GM23338 (cell line): Measurements from ENCODE around the gene SAMHD1. TPM values are rescaled to one million over a fixed set of nuclear protein-coding genes. Genes with fewer than 3 reads are reported as not detected.

Experiments
- ATAC-seq: fragments of 200-7000 bp; cut with Tn5 transposase; 3 replicates; pipeline ENCODE4 v1.9.1; 2020
- DNase-seq: peaks from one replicate; pipeline ENCODE4 v3.0.0-alpha.2; 2015; ENCODE audit warnings: low spot score
- H2AFZ ChIP-seq: fragments of 200-600 bp; sonication (generic); 2 replicates; pipeline ENCODE4 v1.8.0; 2016; ENCODE audit warnings: antibody characterized with exemption, mild to moderate bottlenecking, moderate library complexity
- H3F3A ChIP-seq: fragments of 200-600 bp; sonication (generic); replicated peaks from 2 replicates; pipeline ENCODE4 v1.8.0; 2017; ENCODE audit warnings: antibody characterized with exemption, mixed run types, low read depth
- H3K27ac ChIP-seq: fragments of 200-600 bp; sonication (generic); 2 replicates; pipeline ENCODE4 v1.6.1; 2016; ENCODE audit warnings: low read depth
- H3K27me3 ChIP-seq: fragments of 200-600 bp; sonication (generic); 2 replicates; pipeline ENCODE4 v1.8.0; 2016; ENCODE audit warnings: mild to moderate bottlenecking, mixed run types, moderate library complexity; ENCODE audit not compliant: insufficient read depth
- H3K36me3 ChIP-seq: fragments of 200-600 bp; sonication (generic); 2 replicates; pipeline ENCODE4 v1.8.0; 2016; ENCODE audit warnings: mild to moderate bottlenecking; ENCODE audit not compliant: insufficient read depth
- H3K4me1 ChIP-seq: fragments of 200-600 bp; sonication (generic); 2 replicates; pipeline ENCODE4 v1.8.0; 2016; ENCODE audit warnings: mild to moderate bottlenecking, moderate library complexity; ENCODE audit not compliant: insufficient read depth
- H3K4me2 ChIP-seq: fragments of 200-600 bp; sonication (generic); 2 replicates; pipeline ENCODE4 v1.7.1; 2017; ENCODE audit warnings: mixed run types
- H3K4me3 ChIP-seq: fragments of 200-600 bp; sonication (generic); 2 replicates; pipeline ENCODE4 v1.6.1; 2016; ENCODE audit warnings: mixed run types
- H3K79me2 ChIP-seq: fragments of 200-600 bp; sonication (generic); replicated peaks from 2 replicates; pipeline ENCODE4 v1.8.0; 2017; ENCODE audit warnings: mild to moderate bottlenecking; ENCODE audit not compliant: insufficient read depth
- H3K9me2 ChIP-seq: fragments of 200-600 bp; sonication (generic); 2 replicates; pipeline ENCODE4 v1.8.0; 2017; ENCODE audit not compliant: insufficient read depth
- H4K20me1 ChIP-seq: fragments of 200-600 bp; sonication (generic); replicated peaks from 2 replicates; pipeline ENCODE4 v1.8.0; 2017; ENCODE audit warnings: mild to moderate bottlenecking; ENCODE audit not compliant: insufficient read depth
- H3K27ac Mint-ChIP-seq: 2 replicates; pipeline ENCODE4 v1.8.0; 2020; ENCODE audit warnings: inconsistent platforms, mild to moderate bottlenecking, moderate library complexity, mixed read lengths
- H3K27me3 Mint-ChIP-seq: 3 replicates; pipeline ENCODE4 v1.8.0; 2022; ENCODE audit warnings: low read depth, mild to moderate bottlenecking, moderate library complexity, mixed read lengths, inconsistent platforms; ENCODE audit not compliant: insufficient read depth, poor library complexity
- H3K36me3 Mint-ChIP-seq: 3 replicates; pipeline ENCODE4 v1.8.0; 2021; ENCODE audit warnings: low read depth, mild to moderate bottlenecking, inconsistent platforms, moderate library complexity, mixed read lengths
- H3K4me1 Mint-ChIP-seq: 3 replicates; pipeline ENCODE4 v1.8.0; 2020; ENCODE audit warnings: mild to moderate bottlenecking, inconsistent platforms, mixed read lengths
- H3K4me3 Mint-ChIP-seq: 3 replicates; pipeline ENCODE4 v1.8.0; 2021; ENCODE audit warnings: moderate library complexity, mild to moderate bottlenecking, inconsistent platforms, mixed read lengths
- H3K9me3 Mint-ChIP-seq: 3 replicates; pipeline ENCODE4 v1.8.0; 2020; ENCODE audit warnings: moderate library complexity, mild to moderate bottlenecking, inconsistent platforms, mixed read lengths
- CREB1 ChIP-seq: fragments of 250-450 bp; sonication (Bioruptor Pico); IDR thresholded peaks from 2 replicates; pipeline ENCODE4 v1.5.0; 2020; ENCODE audit warnings: low read depth, mild to moderate bottlenecking, moderate library complexity
- CTCF ChIP-seq, 2 experiments: fragments of 200-600 bp in 1 of 2; sonication (generic) in 1 of 2; conservative IDR thresholded peaks; 2 replicates each; pipeline versions ENCODE4 v1.5.1 to v1.6.1; 2016 to 2017; ENCODE audit warnings: antibody characterized with exemption in 2 of 2, low read depth in 2 of 2, mild to moderate bottlenecking in 2 of 2, moderate library complexity in 1 of 2
- ETS1 ChIP-seq: IDR thresholded peaks from 2 replicates; pipeline ENCODE4 v1.6.1; 2016; ENCODE audit warnings: antibody characterized with exemption
- EZH2 ChIP-seq: fragments of 200-600 bp; sonication (generic); IDR thresholded peaks from one replicate; pipeline ENCODE4 v1.8.0; 2017; ENCODE audit warnings: antibody characterized with exemption, mild to moderate bottlenecking, low read depth; ENCODE audit not compliant: unreplicated experiment
- EZH2phosphoT487 ChIP-seq: fragments of 200-600 bp; sonication (generic); IDR thresholded peaks from one replicate; pipeline ENCODE4 v1.8.1; 2018; ENCODE audit warnings: antibody characterized with exemption; ENCODE audit not compliant: unreplicated experiment
- JUNB ChIP-seq: IDR thresholded peaks from one replicate; pipeline ENCODE4 v1.6.1; 2016; ENCODE audit warnings: antibody characterized with exemption; ENCODE audit not compliant: unreplicated experiment
- NANOG ChIP-seq: IDR thresholded peaks from 2 replicates; pipeline ENCODE4 v1.6.1; 2016; ENCODE audit warnings: antibody characterized with exemption, borderline replicate concordance
- POLR2AphosphoS5 ChIP-seq: IDR thresholded peaks from 2 replicates; pipeline ENCODE4 v1.6.1; 2016; ENCODE audit warnings: antibody characterized with exemption, low read depth
- REST ChIP-seq: IDR thresholded peaks from one replicate; pipeline ENCODE4 v1.6.1; 2018; ENCODE audit warnings: antibody characterized with exemption; ENCODE audit not compliant: unreplicated experiment
- STAT1 ChIP-seq: IDR thresholded peaks from one replicate; pipeline ENCODE4 v1.6.1; 2016; ENCODE audit warnings: antibody characterized with exemption; ENCODE audit not compliant: unreplicated experiment
- ZNF114 ChIP-seq: fragments of 250-450 bp; sonication (Bioruptor Pico); IDR thresholded peaks from 2 replicates; pipeline ENCODE4 v1.5.0; 2020; ENCODE audit warnings: mild to moderate bottlenecking, moderate library complexity
- ZNF331 ChIP-seq: fragments of 250-450 bp; sonication (Bioruptor Pico); IDR thresholded peaks from 2 replicates; pipeline ENCODE4 v1.5.0; 2020; ENCODE audit warnings: low read depth, mild to moderate bottlenecking, moderate library complexity
- polyA plus RNA-seq: library from polyadenylated mRNA; unstranded; fragments of >200 nt; fragmentation: Nextera tagmentation; extraction: Ambion mirVana; gene quantifications from 2 replicates; pipeline ENCODE4 v1.2.1, GENCODE V29; 2016
- total RNA-seq: library from RNA; depleted of rRNA; stranded (reverse); fragments of >200 nt; shearing (Covaris generic); gene quantifications from 2 replicates; pipeline ENCODE4 v1.2.3, GENCODE V29; 2014

The SAMHD1 gene
- total and polyA plus RNA-seq, 2 experiments from 2014 or later, result 21.9 to 45.4 TPM

GRCh38 chr20:36959242-36959641, 7.7 kb upstream of the SAMHD1 start (continued):
- TF ChIP-seq ZNF331 (CRISPR knock-in tag), result no peak
- TF ChIP-seq EZH2, result no peak
- no peak for TF ChIP-seq CTCF (conservative IDR thresholded peaks at IDR 0.05; ENCODE audit: low read depth in 2 of 2)
- TF ChIP-seq ETS1, result no peak
- no peak for TF ChIP-seq EZH2phosphoT487

- DNase-seq, result no peak
- Histone ChIP-seq H3K9me2 (no peaks in the 10 kb centered on the region), H3K4me1 (no peaks in the 10 kb centered on the region), H2AFZ (no peak overlapping the region), H3K79me2 (no peaks in the 10 kb centered on the region), H4K20me1 (no peaks in the 10 kb centered on the region; the same call in 1 of the 2 replicates), H3F3A (no peaks in the 10 kb centered on the region), H3K27ac (no peak overlapping the region), H3K4me2 (no peak overlapping the region), H3K4me3 (no peak overlapping the region), H3K27me3 (no peaks in the 10 kb centered on the region), H3K36me3 (peaks cover 6% of the 10 kb centered on the region; the same call in 1 of the 2 replicates)
- no peak for ATAC-seq
- no peaks in the 10 kb centered on the region for H3K4me1 Mint-ChIP-seq
- H3K36me3 Mint-ChIP-seq, result peaks cover 20% of the 10 kb centered on the region
- no peak overlapping the region for H3K4me3 Mint-ChIP-seq
- peaks cover 21% of the 10 kb centered on the region for H3K9me3 Mint-ChIP-seq
- H3K27ac Mint-ChIP-seq, result no peak overlapping the region
- peaks cover 6% of the 10 kb centered on the region for H3K27me3 Mint-ChIP-seq
- no peak for TF ChIP-seq CREB1 (CRISPR knock-in tag)
- no peak for TF ChIP-seq JUNB
- no peak for TF ChIP-seq ZNF114 (CRISPR knock-in tag)
- no peak for TF ChIP-seq NANOG
- TF ChIP-seq ETS1, result no peak
- no peak for TF ChIP-seq POLR2AphosphoS5
- no peak for TF ChIP-seq STAT1
- TF ChIP-seq REST, result no peak
These were observed 6.6 kb upstream of the SAMHD1 start for GRCh38 chr20:36957875-36958667.
